A549 treated with CORT108297 at 1 μM for 4 hours (cell line): ENCODE results near the gene ASRGL1. TPM values are rescaled to one million over a fixed set of nuclear protein-coding genes. Genes with fewer than 3 reads are reported as not detected.

Experiments used
- total RNA-seq: library from RNA; stranded (reverse); fragments of 200-300 nt; extraction: Qiagen RNA extraction; gene quantifications from 5 replicates; pipeline ENCODE4 v1.2.3, GENCODE V29; 2022

Gene ASRGL1
- total RNA-seq = 10.1 to 13.9 TPM (median 13.0 TPM) in 5 replicates

GRCh38 chr11:62337303-62338181 lies at the start of gene ASRGL1:
TSS of gene ASRGL1 (plus strand) at chr11:62337448. CDS start at chr11:62337978, 530 bp downstream.

GRCh38 chr11:62298975-62299374 lies 38.3 kb upstream of the ASRGL1 start, which contains the start of gene SCGB1D4:
TSS of gene SCGB1D4 (minus strand) at chr11:62299075. CDS start at chr11:62299010, 65 bp downstream.

GRCh38 chr11:62418733-62419132 lies 81.5 kb downstream of the ASRGL1 start, which contains the start of gene SCGB1A1:
TSS of gene SCGB1A1 (plus strand) at chr11:62419033. CDS start at chr11:62419096, 63 bp downstream.

Other genes starting within 250 kb of the ASRGL1 start
- gene INCENP, start 213.4 kb upstream of the ASRGL1 start, total RNA-seq = 47.3 to 59.1 TPM (median 54.2 TPM) in 5 replicates
- gene SCGB1D1, start 147.2 kb upstream of the ASRGL1 start, total RNA-seq = not detected in 5 replicates
- gene SCGB2A1, start 128.8 kb upstream of the ASRGL1 start, total RNA-seq = not detected in 5 replicates
- gene SCGB1D2, start 95.2 kb upstream of the ASRGL1 start, total RNA-seq = 0.30 TPM in 1 of 5 replicates, not detected in the others
- gene SCGB2A2, start 67.3 kb upstream of the ASRGL1 start, total RNA-seq = not detected in 5 replicates
- gene SCGB1D4, start 38.4 kb upstream of the ASRGL1 start, total RNA-seq = not detected in 5 replicates
- gene SCGB1A1, start 81.6 kb downstream of the ASRGL1 start, total RNA-seq = 0.23 to 0.45 TPM in 2 of 5 replicates, not detected in the others
- 188 to 239 TPM (median 218 TPM) in 5 replicates for gene AHNAK, start 209.4 kb downstream of the ASRGL1 start, total RNA-seq
- 1,877 to 2,027 TPM (median 1,998 TPM) in 5 replicates for gene EEF1G, start 236.4 kb downstream of the ASRGL1 start, total RNA-seq